Thoracic aorta (tissue), 2 donors: Measurements from ENCODE around the gene FSTL4. TPM values are rescaled to one million over a fixed set of nuclear protein-coding genes. Genes with fewer than 3 reads are reported as not detected.

Experiments
- ATAC-seq: fragments of 150-250 bp; one replicate; pipeline ENCODE4 v1.8.0; 2017; ENCODE audit warnings: low read depth; ENCODE audit not compliant: insufficient number of reproducible peaks, low FRiP score
- DNase-seq: peaks from one replicate; pipeline ENCODE4 v3.0.0-alpha.2; 2020; ENCODE audit warnings: low spot score
- H3K27ac ChIP-seq, 2 donors: fragments of 200-600 bp; sonication (generic); 1 replicate in 1 of 2; 2 replicates in 1 of 2; pipeline ENCODE4 v1.5.1; 2016; ENCODE audit warnings: mild to moderate bottlenecking in 2 of 2, moderate library complexity in 2 of 2
- H3K27me3 ChIP-seq: fragments of 200-600 bp; sonication (generic); replicated peaks from 2 replicates; pipeline ENCODE4 v1.6.0; 2016; ENCODE audit warnings: mild to moderate bottlenecking; ENCODE audit not compliant: insufficient read depth
- H3K36me3 ChIP-seq: fragments of 200-600 bp; sonication (generic); one replicate; pipeline ENCODE4 v1.5.1; 2016
- H3K4me1 ChIP-seq, 2 donors: fragments of 200-600 bp; sonication (generic); 1 replicate in 1 of 2; 2 replicates in 1 of 2; pipeline versions ENCODE4 v1.5.1 to v1.6.0; 2016; ENCODE audit warnings: low read depth in 2 of 2, mild to moderate bottlenecking in 1 of 2; ENCODE audit not compliant: control insufficient read depth in 1 of 2
- H3K4me3 ChIP-seq: fragments of 200-600 bp; sonication (generic); 2 replicates; pipeline ENCODE4 v1.5.1; 2016; ENCODE audit warnings: mild to moderate bottlenecking
- H3K9me3 ChIP-seq: fragments of 200-600 bp; sonication (generic); 2 replicates; pipeline ENCODE4 v1.5.1; 2016
- total RNA-seq, 2 donors: library from RNA; depleted of rRNA; stranded (reverse); fragments of >200 nt; gene quantifications; one replicate each; pipeline versions ENCODE4 v1.1.0 to v1.2.3, GENCODE V29; 2016
- TF ChIP-seq, protein P1 (sequence below): fragments of 200-600 bp; sonication (generic); IDR thresholded peaks from one replicate; pipeline ENCODE4 v1.5.1; 2019; ENCODE audit warnings: antibody characterized with exemption

FSTL4 gene
- total RNA-seq, 2 donors from 2014 or later = not detected

DNA sequence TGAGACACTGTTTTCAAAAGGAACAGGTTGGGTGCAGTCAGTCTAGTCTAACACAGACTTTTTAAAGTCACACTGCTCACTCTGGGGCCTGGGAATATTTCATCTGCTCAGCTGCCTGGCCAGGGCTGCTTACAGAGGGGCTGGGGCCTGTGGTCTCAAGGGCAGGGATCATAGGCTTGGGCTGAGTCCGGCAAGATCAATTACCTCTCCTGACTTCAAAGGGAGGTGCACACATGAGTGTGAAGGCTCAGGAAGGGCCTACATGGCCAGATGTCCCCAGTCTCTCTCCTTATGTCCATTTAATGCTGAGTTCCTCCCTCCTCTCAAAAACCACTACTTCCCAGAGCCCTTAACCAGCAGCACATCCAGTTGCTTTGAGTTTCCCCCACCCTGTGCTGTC, 313.3 kb downstream of the FSTL4 start:
- Histone ChIP-seq H3K9me3 (no peaks in the 10 kb centered on the region), H3K27me3 (no peaks in the 10 kb centered on the region), H3K4me3 (no peak overlapping the region), H3K36me3 (no peaks in the 10 kb centered on the region), H3K4me1 (no peaks in the 10 kb centered on the region), H3K27ac (no peak overlapping the region)
- TF ChIP-seq, protein P1, sequence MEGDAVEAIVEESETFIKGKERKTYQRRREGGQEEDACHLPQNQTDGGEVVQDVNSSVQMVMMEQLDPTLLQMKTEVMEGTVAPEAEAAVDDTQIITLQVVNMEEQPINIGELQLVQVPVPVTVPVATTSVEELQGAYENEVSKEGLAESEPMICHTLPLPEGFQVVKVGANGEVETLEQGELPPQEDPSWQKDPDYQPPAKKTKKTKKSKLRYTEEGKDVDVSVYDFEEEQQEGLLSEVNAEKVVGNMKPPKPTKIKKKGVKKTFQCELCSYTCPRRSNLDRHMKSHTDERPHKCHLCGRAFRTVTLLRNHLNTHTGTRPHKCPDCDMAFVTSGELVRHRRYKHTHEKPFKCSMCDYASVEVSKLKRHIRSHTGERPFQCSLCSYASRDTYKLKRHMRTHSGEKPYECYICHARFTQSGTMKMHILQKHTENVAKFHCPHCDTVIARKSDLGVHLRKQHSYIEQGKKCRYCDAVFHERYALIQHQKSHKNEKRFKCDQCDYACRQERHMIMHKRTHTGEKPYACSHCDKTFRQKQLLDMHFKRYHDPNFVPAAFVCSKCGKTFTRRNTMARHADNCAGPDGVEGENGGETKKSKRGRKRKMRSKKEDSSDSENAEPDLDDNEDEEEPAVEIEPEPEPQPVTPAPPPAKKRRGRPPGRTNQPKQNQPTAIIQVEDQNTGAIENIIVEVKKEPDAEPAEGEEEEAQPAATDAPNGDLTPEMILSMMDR = no peak
- DNase-seq (no peak), ATAC-seq (no peak)

DNA sequence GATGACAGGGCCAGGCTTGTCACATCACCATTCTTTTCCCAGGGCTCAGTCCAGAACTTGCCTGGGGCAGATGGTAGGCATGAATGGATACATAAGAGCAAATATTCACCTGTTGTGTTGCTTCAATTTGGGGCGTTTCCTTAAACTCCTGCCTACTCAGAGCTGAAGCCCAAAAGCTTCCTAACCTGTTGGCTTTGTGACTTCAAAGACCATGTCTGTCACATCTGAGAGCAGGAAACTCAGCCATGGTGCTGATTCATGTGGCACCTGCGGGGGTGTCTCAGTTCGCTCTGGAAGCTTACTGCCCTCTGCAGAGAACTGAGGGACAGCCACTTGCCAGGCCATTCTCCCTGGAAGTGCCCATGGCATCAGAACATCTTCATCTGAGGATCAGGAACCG, 313.9 kb downstream of the FSTL4 start:
- H3K4me3 ChIP-seq = no peak overlapping the region
- DNase-seq = no peak
- H3K27me3 ChIP-seq = no peaks in the 10 kb centered on the region
- TF ChIP-seq, protein P1 = no peak
- no peak for ATAC-seq
- no peaks in the 10 kb centered on the region for H3K4me1 ChIP-seq
- no peaks in the 10 kb centered on the region for H3K9me3 ChIP-seq
- no peaks in the 10 kb centered on the region for H3K36me3 ChIP-seq
- H3K27ac ChIP-seq = no peak overlapping the region

DNA sequence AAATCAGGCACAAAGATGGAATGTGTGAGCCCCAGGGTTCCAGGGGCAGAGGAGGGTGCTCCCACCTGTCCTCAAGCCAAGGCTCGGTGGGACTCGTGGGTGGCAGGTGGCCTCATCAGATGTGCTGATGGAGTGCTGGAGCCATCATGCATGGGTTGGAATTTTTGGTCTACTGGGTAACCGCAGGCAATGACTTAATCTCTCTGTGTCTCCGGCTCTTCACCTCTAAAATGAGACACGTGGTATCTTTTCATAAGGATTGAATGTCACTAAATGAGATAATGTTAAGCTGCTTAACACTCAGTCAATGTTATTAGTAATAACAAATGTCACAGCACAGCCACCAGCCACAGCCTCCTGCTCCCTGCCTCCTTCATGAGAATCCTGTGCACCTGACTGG, 315.0 kb downstream of the FSTL4 start:
- TF ChIP-seq, protein P1 = no peak
- no peaks in the 10 kb centered on the region for H3K4me1 ChIP-seq

DNA sequence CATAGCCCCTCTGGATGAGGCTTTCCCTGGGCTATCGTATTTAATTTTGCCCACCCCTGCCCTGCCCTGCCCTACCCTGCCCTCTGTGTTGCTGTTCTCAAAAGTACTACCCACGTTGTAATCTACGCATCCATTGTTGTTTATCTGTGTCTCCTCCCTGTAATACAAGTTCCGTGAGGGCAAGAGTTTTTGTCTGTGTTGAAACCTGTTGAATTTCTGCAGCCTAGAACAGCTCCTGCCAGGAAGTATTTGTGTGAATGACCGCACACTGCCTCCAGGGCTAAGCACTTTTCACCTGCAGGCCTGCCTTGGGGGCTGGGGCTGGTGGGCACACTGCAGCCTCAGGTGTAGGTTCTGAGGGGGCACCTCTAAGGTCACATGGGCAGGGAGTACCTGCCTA, 315.7 kb downstream of the FSTL4 start:
- ATAC-seq = no peak
- TF ChIP-seq, protein P1 = no peak
- DNase-seq = no peak
- Histone ChIP-seq H3K36me3 (no peaks in the 10 kb centered on the region), H3K9me3 (no peaks in the 10 kb centered on the region), H3K4me1 (no peaks in the 10 kb centered on the region), H3K4me3 (no peak overlapping the region), H3K27ac (no peak overlapping the region), H3K27me3 (no peaks in the 10 kb centered on the region)

More for the DNA sequence above, 315.0 kb downstream of the FSTL4 start:
- ATAC-seq = no peak
- no peaks in the 10 kb centered on the region for H3K27me3 ChIP-seq
- DNase-seq = no peak
- no peaks in the 10 kb centered on the region for H3K36me3 ChIP-seq
- no peak overlapping the region for H3K4me3 ChIP-seq
- no peaks in the 10 kb centered on the region for H3K9me3 ChIP-seq
- H3K27ac ChIP-seq = no peak overlapping the region

DNA sequence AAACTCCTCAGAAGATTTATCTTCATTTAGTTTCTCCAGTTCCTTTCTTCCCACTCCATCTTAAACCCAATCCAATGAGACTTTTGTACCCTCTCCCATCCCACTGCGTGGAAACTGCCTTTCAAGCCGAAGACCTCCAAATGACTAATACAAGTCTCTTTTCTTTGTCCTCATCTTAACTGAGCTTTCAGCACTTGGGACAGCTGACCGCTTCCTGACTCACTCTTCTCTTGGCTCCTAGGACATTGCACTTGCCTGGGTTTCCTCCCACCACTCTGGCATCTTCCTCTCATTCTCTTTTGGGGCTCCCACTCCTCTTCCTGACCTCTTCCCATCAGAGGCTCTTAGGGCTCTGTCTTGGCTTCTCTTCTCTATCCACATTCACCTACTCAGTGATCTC, 316.8 kb downstream of the FSTL4 start:
- Histone ChIP-seq H3K4me1 (no peaks in the 10 kb centered on the region), H3K4me3 (no peak overlapping the region), H3K9me3 (no peaks in the 10 kb centered on the region), H3K36me3 (no peaks in the 10 kb centered on the region), H3K27ac (no peak overlapping the region), H3K27me3 (no peaks in the 10 kb centered on the region)
- TF ChIP-seq, protein P1 = no peak
- ATAC-seq (no peak), DNase-seq (no peak)
